A549 (cell line): Measurements from ENCODE around the gene CD7.

Experiments
- BHLHE40 ChIP-seq: IDR thresholded peaks from 2 replicates; pipeline ENCODE4 v1.6.1; 2012; ENCODE audit warnings: low read depth, low read length, inconsistent platforms
- CTCF ChIP-seq: fragments of >200 bp; sonication (Bioruptor Twin); formaldehyde crosslinking; IDR thresholded peaks from 3 replicates; pipeline ENCODE4 v1.5.1; 2016
- MAX ChIP-seq: IDR thresholded peaks from 2 replicates; pipeline ENCODE4 v1.6.1; 2012
- POLR2A ChIP-seq: IDR thresholded peaks from 2 replicates; pipeline ENCODE4 v1.6.1; 2012; ENCODE audit warnings: mild to moderate bottlenecking, low read length
- POLR2AphosphoS2 ChIP-seq: conservative IDR thresholded peaks from 2 replicates; pipeline ENCODE4 v1.6.1; 2012; ENCODE audit warnings: low read length, improper control_type of control experiment, inconsistent platforms
- RARB ChIP-seq: fragments of 250-450 bp; sonication (Bioruptor Pico); IDR thresholded peaks from 2 replicates; pipeline ENCODE4 v1.8.0; 2021; ENCODE audit warnings: mild to moderate bottlenecking, moderate library complexity

GRCh38 chr17:82353484-82353883 is 36.1 kb upstream of the CD7 start:
- no peak for TF ChIP-seq CTCF
- TF ChIP-seq BHLHE40: no peak
- TF ChIP-seq RARB (CRISPR knock-in tag): no peak
- TF ChIP-seq MAX: no peak
- no peak for TF ChIP-seq POLR2AphosphoS2
- no peak for TF ChIP-seq POLR2A
